Hepatocyte (in vitro differentiated cells): ENCODE data around the gene VAV2. TPM values are rescaled to one million over a fixed set of nuclear protein-coding genes. Genes with fewer than 3 reads are reported as not detected.

Experiments
- DNase-seq: peaks from one replicate; pipeline ENCODE4 v3.0.0-alpha.2; 2016; ENCODE audit warnings: low spot score
- H2AFZ ChIP-seq: fragments of 200-600 bp; sonication (generic); 2 replicates; pipeline ENCODE4 v1.6.0; 2016; ENCODE audit warnings: antibody characterized with exemption, mild to moderate bottlenecking
- H3K27ac ChIP-seq: fragments of 200-600 bp; sonication (generic); 2 replicates; pipeline ENCODE4 v1.5.1; 2016; ENCODE audit warnings: mild to moderate bottlenecking
- H3K27me3 ChIP-seq: fragments of 200-600 bp; sonication (generic); 2 replicates; pipeline ENCODE4 v1.6.1; 2016
- H3K36me3 ChIP-seq: fragments of 200-600 bp; sonication (generic); replicated peaks from 2 replicates; pipeline ENCODE4 v1.5.1; 2016; ENCODE audit warnings: low read depth; ENCODE audit not compliant: insufficient read depth
- H3K4me1 ChIP-seq: fragments of 200-600 bp; sonication (generic); 2 replicates; pipeline ENCODE4 v1.5.1; 2016; ENCODE audit warnings: mild to moderate bottlenecking, moderate library complexity; ENCODE audit not compliant: insufficient read depth
- H3K4me2 ChIP-seq: fragments of 200-600 bp; sonication (generic); 2 replicates; pipeline ENCODE4 v1.6.0; 2016
- H3K4me3 ChIP-seq: fragments of 200-600 bp; sonication (generic); 2 replicates; pipeline ENCODE4 v1.5.1; 2016; ENCODE audit warnings: mild to moderate bottlenecking
- H3K79me2 ChIP-seq: fragments of 200-600 bp; sonication (generic); 2 replicates; pipeline ENCODE4 v1.6.0; 2017; ENCODE audit warnings: mild to moderate bottlenecking
- H3K9me2 ChIP-seq: fragments of 200-600 bp; sonication (generic); replicated peaks from 2 replicates; pipeline ENCODE4 v1.6.0; 2017; ENCODE audit warnings: mild to moderate bottlenecking; ENCODE audit not compliant: insufficient read depth
- H3K9me3 ChIP-seq: fragments of 200-600 bp; sonication (generic); 2 replicates; pipeline ENCODE4 v1.5.1; 2016; ENCODE audit warnings: low read depth, mild to moderate bottlenecking
- H4K20me1 ChIP-seq: fragments of 200-600 bp; sonication (generic); 2 replicates; pipeline ENCODE4 v1.6.0; 2016; ENCODE audit warnings: mild to moderate bottlenecking; ENCODE audit not compliant: insufficient read depth, poor library complexity, severe bottlenecking
- EZH2 ChIP-seq: fragments of 200-600 bp; sonication (generic); IDR thresholded peaks from 2 replicates; pipeline ENCODE4 v1.6.1; 2016; ENCODE audit warnings: antibody characterized with exemption, mild to moderate bottlenecking, borderline replicate concordance
- EZH2phosphoT487 ChIP-seq: fragments of 200-600 bp; sonication (generic); IDR thresholded peaks from one replicate; pipeline ENCODE4 v1.6.1; 2018; ENCODE audit warnings: antibody characterized with exemption, mild to moderate bottlenecking, low read depth, moderate library complexity; ENCODE audit not compliant: unreplicated experiment, severe bottlenecking
- WGBS: methylation state at CpG from one replicate; pipeline ENCODE4 v1.1.6; 2016; ENCODE audit warnings: low lambda C conversion rate; ENCODE audit errors: missing lambda C conversion rate; 5-methylcytosine and 5-hydroxymethylcytosine counted together
- polyA plus RNA-seq: library from polyadenylated mRNA; unstranded; fragments of >200 nt; fragmentation: Nextera tagmentation; extraction: Ambion mirVana; gene quantifications from 2 replicates; pipeline ENCODE4 v1.2.1, GENCODE V29; 2016
- total RNA-seq: library from RNA; depleted of rRNA; stranded (reverse); fragments of >200 nt; gene quantifications from 2 replicates; pipeline ENCODE4 v1.2.3, GENCODE V29; 2014
- TF ChIP-seq, protein P1 (sequence below): fragments of 200-600 bp; sonication (generic); IDR thresholded peaks from 2 replicates; pipeline ENCODE4 v1.5.1; 2016; ENCODE audit warnings: antibody characterized with exemption, mild to moderate bottlenecking; ENCODE audit not compliant: poor library complexity

VAV2 gene
- total and polyA plus RNA-seq, 2 experiments from 2014 or later = 24.9 to 27.7 TPM

DNA sequence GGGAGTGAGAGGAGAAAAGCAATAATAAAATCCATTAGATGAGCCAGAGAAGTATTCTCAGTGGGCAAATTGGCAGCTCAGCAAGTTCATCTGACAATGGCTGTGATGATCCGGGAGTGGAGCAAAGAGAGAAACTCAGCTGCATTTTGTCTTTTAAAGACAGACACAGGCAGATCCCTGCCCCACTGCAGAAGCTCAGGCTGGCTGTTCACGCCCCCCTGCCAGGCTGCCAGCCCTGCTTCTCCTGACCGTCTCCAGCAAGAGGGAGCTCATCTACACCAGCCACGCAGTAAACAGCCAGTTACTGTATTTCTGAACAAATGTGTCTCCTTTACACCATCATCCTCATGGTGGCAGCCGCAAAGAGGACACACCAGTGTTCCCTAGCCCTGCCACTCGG, 139.7 kb downstream of the VAV2 start:
- Histone ChIP-seq H2AFZ (no peak overlapping the region), H3K9me2 (no peaks in the 10 kb centered on the region), H3K4me2 (no peak overlapping the region), H3K4me1 (peaks cover 6% of the 10 kb centered on the region), H4K20me1 (no peaks in the 10 kb centered on the region), H3K36me3 (no peaks in the 10 kb centered on the region), H3K4me3 (no peak overlapping the region), H3K9me3 (no peaks in the 10 kb centered on the region), H3K27ac (no peak overlapping the region), H3K79me2 (peaks cover 43% of the 10 kb centered on the region), H3K27me3 (no peaks in the 10 kb centered on the region)
- no peak for DNase-seq
- TF ChIP-seq, protein P1, sequence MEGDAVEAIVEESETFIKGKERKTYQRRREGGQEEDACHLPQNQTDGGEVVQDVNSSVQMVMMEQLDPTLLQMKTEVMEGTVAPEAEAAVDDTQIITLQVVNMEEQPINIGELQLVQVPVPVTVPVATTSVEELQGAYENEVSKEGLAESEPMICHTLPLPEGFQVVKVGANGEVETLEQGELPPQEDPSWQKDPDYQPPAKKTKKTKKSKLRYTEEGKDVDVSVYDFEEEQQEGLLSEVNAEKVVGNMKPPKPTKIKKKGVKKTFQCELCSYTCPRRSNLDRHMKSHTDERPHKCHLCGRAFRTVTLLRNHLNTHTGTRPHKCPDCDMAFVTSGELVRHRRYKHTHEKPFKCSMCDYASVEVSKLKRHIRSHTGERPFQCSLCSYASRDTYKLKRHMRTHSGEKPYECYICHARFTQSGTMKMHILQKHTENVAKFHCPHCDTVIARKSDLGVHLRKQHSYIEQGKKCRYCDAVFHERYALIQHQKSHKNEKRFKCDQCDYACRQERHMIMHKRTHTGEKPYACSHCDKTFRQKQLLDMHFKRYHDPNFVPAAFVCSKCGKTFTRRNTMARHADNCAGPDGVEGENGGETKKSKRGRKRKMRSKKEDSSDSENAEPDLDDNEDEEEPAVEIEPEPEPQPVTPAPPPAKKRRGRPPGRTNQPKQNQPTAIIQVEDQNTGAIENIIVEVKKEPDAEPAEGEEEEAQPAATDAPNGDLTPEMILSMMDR = no peak
- TF ChIP-seq EZH2phosphoT487 = no peak
- TF ChIP-seq EZH2 = no peak
- 94% methylated on average over 6 of the region's 6 CpGs for WGBS

DNA sequence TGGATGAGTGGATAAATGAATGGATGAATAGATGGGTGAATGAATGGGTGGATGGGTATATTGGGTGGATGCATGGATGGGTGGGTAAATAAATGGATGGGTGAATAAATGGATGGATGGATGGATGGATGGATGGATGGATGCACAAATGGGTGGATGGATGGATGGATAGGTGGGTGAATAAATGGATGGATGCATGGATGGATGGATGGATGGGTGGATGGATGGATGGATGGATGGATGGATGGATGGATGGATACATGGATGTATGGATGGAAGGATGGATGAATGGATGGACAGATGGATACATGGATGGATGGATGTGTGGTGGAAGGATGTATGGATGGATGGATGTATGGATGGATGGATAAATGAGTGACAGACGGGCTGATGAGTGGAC, 140.4 kb downstream of the VAV2 start:
- no peak overlapping the region for H2AFZ ChIP-seq
- no peaks in the 10 kb centered on the region for H3K9me2 ChIP-seq
- H4K20me1 ChIP-seq = no peaks in the 10 kb centered on the region
- H3K27ac ChIP-seq = no peak overlapping the region
- H3K9me3 ChIP-seq = no peaks in the 10 kb centered on the region
- no peak for DNase-seq
- H3K27me3 ChIP-seq = no peaks in the 10 kb centered on the region
- H3K36me3 ChIP-seq = no peaks in the 10 kb centered on the region
- peaks cover 6% of the 10 kb centered on the region for H3K4me1 ChIP-seq
- no peak for TF ChIP-seq EZH2
- TF ChIP-seq EZH2phosphoT487 = no peak
- TF ChIP-seq, protein P1 = no peak
- WGBS = 100% methylated on average over 1 of the region's 1 CpG
- H3K79me2 ChIP-seq = peaks cover 46% of the 10 kb centered on the region
- no peak overlapping the region for H3K4me3 ChIP-seq
- no peak overlapping the region for H3K4me2 ChIP-seq

DNA sequence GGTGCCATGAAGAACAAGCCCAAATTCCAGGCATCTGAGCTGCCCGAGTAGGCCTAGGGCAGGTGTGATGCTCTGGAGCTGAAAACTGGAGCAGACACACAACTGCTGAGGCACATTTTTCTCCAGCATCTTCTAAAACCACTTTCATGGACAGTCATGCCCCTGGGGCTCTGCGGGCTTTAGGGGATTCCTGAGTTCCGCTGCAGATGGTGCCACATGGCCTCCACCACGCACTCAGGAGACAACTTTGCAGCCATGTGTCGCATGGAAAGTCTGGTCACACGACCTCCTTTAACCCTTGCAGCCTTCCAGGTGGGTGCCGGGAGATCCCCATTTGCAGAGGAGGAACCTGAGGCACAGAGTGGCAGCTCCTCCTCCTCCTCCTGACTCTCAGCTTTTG, 141.2 kb downstream of the VAV2 start:
- H3K9me2 ChIP-seq = no peaks in the 10 kb centered on the region
- no peaks in the 10 kb centered on the region for H3K27me3 ChIP-seq
- no peaks in the 10 kb centered on the region for H4K20me1 ChIP-seq
- TF ChIP-seq, protein P1 = no peak
- TF ChIP-seq EZH2phosphoT487 (no peak), EZH2 (no peak)
- H3K4me2 ChIP-seq = no peak overlapping the region
- H3K79me2 ChIP-seq = peaks cover 46% of the 10 kb centered on the region
- no peaks in the 10 kb centered on the region for H3K9me3 ChIP-seq
- no peaks in the 10 kb centered on the region for H3K36me3 ChIP-seq
- no peak overlapping the region for H2AFZ ChIP-seq
- WGBS = 96% methylated on average over 7 of the region's 7 CpGs
- no peak overlapping the region for H3K4me3 ChIP-seq
- no peak overlapping the region for H3K27ac ChIP-seq
- DNase-seq = no peak
- H3K4me1 ChIP-seq = peaks cover 6% of the 10 kb centered on the region

DNA sequence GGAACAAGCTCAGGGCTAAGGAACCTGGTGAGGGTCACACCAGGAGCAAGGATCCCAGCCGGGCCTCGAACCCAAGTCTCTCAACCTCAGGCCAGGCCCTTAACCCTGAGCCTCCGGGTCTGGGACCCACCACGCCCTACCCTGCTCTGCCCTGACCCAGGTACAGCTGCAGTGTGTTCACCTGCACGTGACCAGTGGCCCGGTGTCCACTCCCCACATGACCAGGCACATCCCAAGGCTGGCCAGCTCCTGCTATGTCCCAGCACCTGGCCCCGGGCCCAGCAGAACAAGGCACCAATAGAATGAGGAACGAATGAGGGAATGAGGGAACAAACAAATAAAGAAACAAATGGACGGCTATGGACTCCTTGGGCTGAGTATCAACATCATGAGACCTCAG, 142.0 kb downstream of the VAV2 start:
- TF ChIP-seq EZH2 (no peak), EZH2phosphoT487 (no peak)
- TF ChIP-seq, protein P1 = no peak
- H3K4me3 ChIP-seq = no peak overlapping the region
- no peaks in the 10 kb centered on the region for H4K20me1 ChIP-seq
- H2AFZ ChIP-seq = no peak overlapping the region
- H3K9me3 ChIP-seq = no peaks in the 10 kb centered on the region
- H3K9me2 ChIP-seq = no peaks in the 10 kb centered on the region
- no peaks in the 10 kb centered on the region for H3K27me3 ChIP-seq
- no peak overlapping the region for H3K4me2 ChIP-seq
- peaks cover 44% of the 10 kb centered on the region for H3K79me2 ChIP-seq
- no peak overlapping the region for H3K27ac ChIP-seq
- peaks cover 2% of the 10 kb centered on the region for H3K4me1 ChIP-seq
- 96% methylated on average over 9 of the region's 9 CpGs for whole genome bisulfite sequencing
- H3K36me3 ChIP-seq = no peaks in the 10 kb centered on the region
- no peak for DNase-seq
